Measurements from ENCODE around the gene PHF21A. TPM values are rescaled to one million over a fixed set of nuclear protein-coding genes. Genes with fewer than 3 reads are reported as not detected.
A peak's percentile ranks its signal among the peaks of the same experiment; 100 is the strongest.

PHF21A gene
- total and polyA plus RNA-seq, 2 of the 13 experiments (the other 11 are each of a cell fraction or from before 2014, with no cell fraction given) = 4.1 to 34.6 TPM

DNA sequence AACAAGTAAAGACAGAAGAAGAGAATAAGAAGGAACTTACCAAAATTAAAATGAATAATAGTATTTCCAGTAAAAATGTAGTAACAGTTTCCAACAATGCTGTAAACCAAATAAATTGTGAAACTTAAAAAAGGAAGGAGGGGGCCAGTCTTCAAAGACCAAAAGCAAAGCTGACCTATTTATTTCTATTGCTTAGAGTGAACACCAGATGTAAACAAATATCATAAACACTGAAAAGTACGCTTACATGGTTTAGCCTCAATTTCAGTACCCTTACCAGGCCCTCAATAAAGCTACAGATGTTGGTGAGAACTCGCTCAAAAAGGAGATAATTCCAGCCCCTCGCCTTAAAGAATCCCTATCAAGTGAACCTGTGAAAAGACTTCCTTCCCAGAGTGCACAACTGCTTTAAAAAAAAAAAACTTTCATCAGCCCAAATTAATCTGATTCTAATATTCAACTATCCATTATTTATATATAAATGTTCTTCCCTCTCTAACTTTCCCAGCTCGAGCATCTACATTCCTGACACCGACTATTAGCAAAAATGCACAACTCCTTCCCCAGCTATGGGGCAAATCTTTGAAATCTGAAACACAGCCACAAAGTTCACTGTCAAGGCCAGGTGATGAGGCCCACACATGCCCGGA, 2.4 kb downstream of the PHF21A start:
- ChIA-PET POLR2A (no interaction called here), CTCF (ENCODE audit: low intra/inter-chr PET ratio, low total read pairs) (no interaction called here)
- Histone ChIP-seq H3K36me3 (replicated peaks in 1 of 2; ENCODE audit: control insufficient read depth in 1 of 2, insufficient read depth in 2 of 2, low read length in 2 of 2) (no peaks in the 10 kb centered on the region), H4K20me1 (ENCODE audit: insufficient read depth, low read length) (peaks cover 12% of the 10 kb centered on the region), H3K4me2 (ENCODE audit: low read depth, low read length) (peak overlapping the region; percentile 91), H3K9ac (ENCODE audit: insufficient read depth, low read depth, low read length) (peak overlapping the region; percentile 55), H2AFZ (ENCODE audit: low read length) (no peak overlapping the region), H3K27me3 (ENCODE audit: control insufficient read depth in 1 of 2, insufficient read depth in 2 of 2, low read length in 2 of 2) (no peaks in the 10 kb centered on the region; a peak in 1 of 5 replicates), H3K9me3 (ENCODE audit: low read length) (no peaks in the 10 kb centered on the region), H3K4me3 (replicated peaks in 1 of 3; ENCODE audit: insufficient read depth in 1 of 3, low read depth in 2 of 3, low read length in 3 of 3) (peak overlapping the region; percentile 73 to 77 (median 75)), H3K79me2 (ENCODE audit: insufficient read depth, low read length) (peaks cover 42% of the 10 kb centered on the region), H3K27ac (ENCODE audit: extremely low read length, insufficient read depth, low read length) (peak overlapping the region; percentile 53), H3K4me1 (ENCODE audit: insufficient read depth, low read length) (peaks cover 48% of the 10 kb centered on the region)
- ATAC-seq (no peak), DNase-seq (ENCODE audit: low spot score) (no peak), FAIRE-seq (peak; percentile 58)
- in situ Hi-C loops (cut with HindIII; ENCODE audit: extremely low pct_ligation_motif_present, low pct_unique_long_range_greater_than_20kb) (no loop called here), intact Hi-C loops (cut with micrococcal nuclease; ENCODE audit: unreplicated experiment) (no loop called here)
- BruUV-seq (replicated peaks) = no TSS peak
- 13% methylated on average over 6 of the region's 6 CpGs for WGBS (ENCODE audit: low lambda C conversion rate)
- TF ChIP-seq ADNP (CRISPR knock-in tag; IDR thresholded peaks at IDR 0.05) (no peak), NCOA2 (CRISPR knock-in tag; IDR thresholded peaks at IDR 0.05) (0 out of 2 replicates have a peak, but pooled peaks have one; percentile 52), MXI1 (IDR thresholded peaks at IDR 0.05; ENCODE audit: borderline replicate concordance, low read depth, low read length) (peak; percentile 22; the same call in 1 of the 3 replicates), TCF7 (IDR thresholded peaks at IDR 0.05; ENCODE audit: low read depth) (peak; percentile 61; the same call in 1 of the 2 replicates), POLR2A (IDR thresholded peaks at IDR 0.05; ENCODE audit: insufficient read depth in 1 of 2, low read depth in 2 of 2, low read length in 2 of 2) (no peak), RXRA (CRISPR knock-in tag; IDR thresholded peaks at IDR 0.05) (peak; percentile 70; the same call in 1 of the 2 replicates), ZNF317 (CRISPR knock-in tag; IDR thresholded peaks at IDR 0.05) (no peak), SMC3 (IDR thresholded peaks at IDR 0.05; ENCODE audit: low read length) (no peak), ZFP1 (CRISPR knock-in tag; IDR thresholded peaks at IDR 0.05) (0 out of 2 replicates have a peak, but pooled peaks have one; percentile 50), BCL6 (CRISPR knock-in tag; IDR thresholded peaks at IDR 0.05) (peak; percentile 78), ZMYM3 (CRISPR knock-in tag; IDR thresholded peaks at IDR 0.05) (no peak), NRL (CRISPR knock-in tag; IDR thresholded peaks at IDR 0.05; ENCODE audit: borderline replicate concordance) (no peak), RXRB (CRISPR knock-in tag; IDR thresholded peaks at IDR 0.05; ENCODE audit: borderline replicate concordance) (peak; percentile 78), ZBTB42 (CRISPR knock-in tag; IDR thresholded peaks at IDR 0.05) (no peak), SIX4 (CRISPR knock-in tag; IDR thresholded peaks at IDR 0.05) (peak; percentile 93), HNF4A (CRISPR knock-in tag; IDR thresholded peaks at IDR 0.05) (peak; percentile 62), ZNF430 (CRISPR knock-in tag; IDR thresholded peaks at IDR 0.05) (0 out of 2 replicates have a peak, but pooled peaks have one; percentile 13), PPARG (CRISPR knock-in tag; conservative IDR thresholded peaks at IDR 0.05) (0 out of 2 replicates have a peak, but pooled peaks have one; percentile 41), ZNF264 (CRISPR knock-in tag; IDR thresholded peaks at IDR 0.05) (no peak), SMYD3 (CRISPR knock-in tag; IDR thresholded peaks at IDR 0.05) (no peak), TBL1XR1 (IDR thresholded peaks at IDR 0.05; ENCODE audit: borderline replicate concordance, low read length, partially characterized antibody) (peak; percentile 75), DNMT3B (CRISPR knock-in tag; conservative IDR thresholded peaks at IDR 0.05) (0 out of 2 replicates have a peak, but pooled peaks have one; percentile 18), ZNF563 (CRISPR knock-in tag; IDR thresholded peaks at IDR 0.05) (no peak), LCORL (IDR thresholded peaks at IDR 0.05) (no peak), LCORL (CRISPR knock-in tag; IDR thresholded peaks at IDR 0.05) (peak; percentile 83; the same call in 1 of the 2 replicates)
- TF ChIP-seq, protein P1, sequence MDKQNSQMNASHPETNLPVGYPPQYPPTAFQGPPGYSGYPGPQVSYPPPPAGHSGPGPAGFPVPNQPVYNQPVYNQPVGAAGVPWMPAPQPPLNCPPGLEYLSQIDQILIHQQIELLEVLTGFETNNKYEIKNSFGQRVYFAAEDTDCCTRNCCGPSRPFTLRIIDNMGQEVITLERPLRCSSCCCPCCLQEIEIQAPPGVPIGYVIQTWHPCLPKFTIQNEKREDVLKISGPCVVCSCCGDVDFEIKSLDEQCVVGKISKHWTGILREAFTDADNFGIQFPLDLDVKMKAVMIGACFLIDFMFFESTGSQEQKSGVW (CRISPR knock-in tag; IDR thresholded peaks at IDR 0.05; ENCODE audit: borderline replicate concordance) = no peak
- TF ChIP-seq, protein P2, sequence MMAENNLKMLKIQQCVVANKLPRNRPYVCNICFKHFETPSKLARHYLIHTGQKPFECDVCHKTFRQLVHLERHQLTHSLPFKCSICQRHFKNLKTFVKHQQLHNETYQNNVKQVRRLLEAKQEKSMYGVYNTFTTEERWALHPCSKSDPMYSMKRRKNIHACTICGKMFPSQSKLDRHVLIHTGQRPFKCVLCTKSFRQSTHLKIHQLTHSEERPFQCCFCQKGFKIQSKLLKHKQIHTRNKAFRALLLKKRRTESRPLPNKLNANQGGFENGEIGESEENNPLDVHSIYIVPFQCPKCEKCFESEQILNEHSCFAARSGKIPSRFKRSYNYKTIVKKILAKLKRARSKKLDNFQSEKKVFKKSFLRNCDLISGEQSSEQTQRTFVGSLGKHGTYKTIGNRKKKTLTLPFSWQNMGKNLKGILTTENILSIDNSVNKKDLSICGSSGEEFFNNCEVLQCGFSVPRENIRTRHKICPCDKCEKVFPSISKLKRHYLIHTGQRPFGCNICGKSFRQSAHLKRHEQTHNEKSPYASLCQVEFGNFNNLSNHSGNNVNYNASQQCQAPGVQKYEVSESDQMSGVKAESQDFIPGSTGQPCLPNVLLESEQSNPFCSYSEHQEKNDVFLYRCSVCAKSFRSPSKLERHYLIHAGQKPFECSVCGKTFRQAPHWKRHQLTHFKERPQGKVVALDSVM (CRISPR knock-in tag; IDR thresholded peaks at IDR 0.05) = 0 out of 2 replicates have a peak, but pooled peaks have one; percentile 8
